Activated CD8-positive, alpha-beta T cell treated with anti-CD3 and anti-CD28 coated beads for 36 hours (primary cell): Measurements from ENCODE around the gene PLCG2. TPM values are rescaled to one million over a fixed set of nuclear protein-coding genes. Genes with fewer than 3 reads are reported as not detected.

Experiments used
- ATAC-seq: fragments of 200-7000 bp; cut with Tn5 transposase; one replicate; pipeline ENCODE4 v1.10.0; 2021; ENCODE audit warnings: mild to moderate bottlenecking, moderate library complexity
- CTCF ChIA-PET: fragments of 350-600 bp; sonication (Branson Sonifier 250); formaldehyde crosslinking; loops from one replicate; lab custom pipeline; 2021; ENCODE audit warnings: antibody characterized with exemption; lab: Charles Lee
- POLR2A ChIA-PET: fragments of 350-600 bp; sonication (Branson Sonifier 250); formaldehyde crosslinking; loops from one replicate; lab custom pipeline; 2021; ENCODE audit warnings: antibody characterized with exemption; lab: Charles Lee
- DNase-seq: peaks from one replicate; pipeline ENCODE4 v3.0.0-alpha.2; 2020
- H3K27ac Mint-ChIP-seq: one replicate; pipeline ENCODE4 v1.8.0; 2021; ENCODE audit warnings: mild to moderate bottlenecking, mixed read lengths
- H3K27me3 Mint-ChIP-seq: one replicate; pipeline ENCODE4 v1.8.0; 2021; ENCODE audit warnings: mixed read lengths
- H3K36me3 Mint-ChIP-seq: one replicate; pipeline ENCODE4 v1.8.0; 2021; ENCODE audit warnings: low read depth, mixed read lengths
- H3K4me1 Mint-ChIP-seq: one replicate; pipeline ENCODE4 v1.8.0; 2021; ENCODE audit warnings: low read depth, mixed read lengths
- H3K4me3 Mint-ChIP-seq: one replicate; pipeline ENCODE4 v1.8.0; 2021; ENCODE audit warnings: mild to moderate bottlenecking, moderate library complexity, mixed read lengths
- H3K9me3 Mint-ChIP-seq: one replicate; pipeline ENCODE4 v1.8.0; 2021; ENCODE audit warnings: mixed read lengths
- CTCF ChIP-seq: fragments of 200-600 bp; IDR thresholded peaks from one replicate; pipeline ENCODE4 v1.8.0; 2022; ENCODE audit warnings: antibody characterized with exemption, mild to moderate bottlenecking
- intact Hi-C: fragments of 100-400 bp; cut with micrococcal nuclease; formaldehyde crosslinking; loops from one replicate; pipeline ENCODE4 v1.10.0; 2022
- total RNA-seq, 2 experiments: library from RNA; stranded (reverse); gene quantifications; one replicate each; pipeline ENCODE4 v1.2.3, GENCODE V29; 2021

PLCG2 gene
- total RNA-seq, 2 experiments from 2014 or later: 12.7 to 13.7 TPM

- TF ChIP-seq CTCF: no peak
- ATAC-seq (no peak), DNase-seq (no peak)
- ChIA-PET CTCF (interaction anchor here (1.3 to 2.3 kb wide), 4 partner anchors 11 to 29 kb away, joined by 3 to 13 read pairs (median 8); no protein-coding TSS in a partner anchor), POLR2A (interaction anchor here (0.5 to 0.6 kb wide), 2 partner anchors 586 to 1911 kb away, joined by 3 read pairs; no protein-coding TSS in a partner anchor)
- Mint-ChIP-seq H3K4me1 (no peaks in the 10 kb centered on the region), H3K4me3 (no peak overlapping the region), H3K9me3 (no peaks in the 10 kb centered on the region), H3K27ac (no peak overlapping the region), H3K36me3 (no peaks in the 10 kb centered on the region), H3K27me3 (no peaks in the 10 kb centered on the region)
- intact Hi-C loops: no loop called here
Measured at GRCh38 chr16:81902025-81902424, 122.9 kb downstream of the PLCG2 start.

DNA sequence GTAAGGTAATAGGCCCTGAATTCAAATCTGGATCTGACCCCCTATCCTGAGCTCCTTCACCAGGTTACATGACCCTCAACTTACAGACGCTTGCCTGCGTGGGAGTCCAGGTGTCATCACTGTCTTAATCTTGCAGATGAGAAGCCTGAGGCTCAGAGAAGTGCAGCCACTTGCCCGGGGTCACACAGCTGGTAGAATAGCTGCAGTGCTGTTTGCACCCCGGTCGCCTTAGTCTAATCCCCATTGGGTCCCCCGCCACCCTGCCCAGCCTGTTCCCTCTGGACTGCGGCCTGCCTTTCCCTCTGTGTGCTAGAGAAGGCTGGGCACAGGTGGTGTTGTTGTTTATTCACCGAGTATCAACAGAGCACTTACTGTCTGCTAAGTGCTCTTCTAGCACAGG lies 125.2 kb downstream of the PLCG2 start:
- DNase-seq: no peak
- ATAC-seq: no peak
- Mint-ChIP-seq H3K36me3 (no peaks in the 10 kb centered on the region), H3K4me3 (no peak overlapping the region), H3K27me3 (no peaks in the 10 kb centered on the region), H3K27ac (no peak overlapping the region), H3K9me3 (no peaks in the 10 kb centered on the region), H3K4me1 (no peaks in the 10 kb centered on the region)
- TF ChIP-seq CTCF: no peak
- POLR2A ChIA-PET: no interaction called here
- CTCF ChIA-PET: interaction anchor here (1.7 to 1.8 kb wide), 3 partner anchors 15 to 31 kb away, joined by 5 to 6 read pairs (median 5); no protein-coding TSS in a partner anchor
- intact Hi-C loops: no loop called here

GRCh38 chr16:81905277-81905676 lies 126.2 kb downstream of the PLCG2 start:
- Mint-ChIP-seq H3K4me3 (no peak overlapping the region), H3K27me3 (no peaks in the 10 kb centered on the region), H3K9me3 (no peaks in the 10 kb centered on the region), H3K36me3 (no peaks in the 10 kb centered on the region), H3K27ac (no peak overlapping the region), H3K4me1 (no peaks in the 10 kb centered on the region)
- intact Hi-C loops: no loop called here
- TF ChIP-seq CTCF: no peak
- no peak for DNase-seq
- ChIA-PET CTCF (interaction anchor here (0.9 to 1.8 kb wide), 3 partner anchors 13 to 32 kb away, joined by 3 to 5 read pairs (median 5); no protein-coding TSS in a partner anchor), POLR2A (no interaction called here)
- no peak for ATAC-seq

GRCh38 chr16:81907681-81908080 lies 128.6 kb downstream of the PLCG2 start:
- ATAC-seq: no peak
- intact Hi-C loops: no loop called here
- no peak overlapping the region for H3K27ac Mint-ChIP-seq
- H3K4me3 Mint-ChIP-seq: no peak overlapping the region
- no peaks in the 10 kb centered on the region for H3K27me3 Mint-ChIP-seq
- no peaks in the 10 kb centered on the region for H3K36me3 Mint-ChIP-seq
- POLR2A ChIA-PET: no interaction called here
- H3K4me1 Mint-ChIP-seq: no peaks in the 10 kb centered on the region
- no peak for TF ChIP-seq CTCF
- CTCF ChIA-PET: no interaction called here
- H3K9me3 Mint-ChIP-seq: no peaks in the 10 kb centered on the region
- no peak for DNase-seq

DNA sequence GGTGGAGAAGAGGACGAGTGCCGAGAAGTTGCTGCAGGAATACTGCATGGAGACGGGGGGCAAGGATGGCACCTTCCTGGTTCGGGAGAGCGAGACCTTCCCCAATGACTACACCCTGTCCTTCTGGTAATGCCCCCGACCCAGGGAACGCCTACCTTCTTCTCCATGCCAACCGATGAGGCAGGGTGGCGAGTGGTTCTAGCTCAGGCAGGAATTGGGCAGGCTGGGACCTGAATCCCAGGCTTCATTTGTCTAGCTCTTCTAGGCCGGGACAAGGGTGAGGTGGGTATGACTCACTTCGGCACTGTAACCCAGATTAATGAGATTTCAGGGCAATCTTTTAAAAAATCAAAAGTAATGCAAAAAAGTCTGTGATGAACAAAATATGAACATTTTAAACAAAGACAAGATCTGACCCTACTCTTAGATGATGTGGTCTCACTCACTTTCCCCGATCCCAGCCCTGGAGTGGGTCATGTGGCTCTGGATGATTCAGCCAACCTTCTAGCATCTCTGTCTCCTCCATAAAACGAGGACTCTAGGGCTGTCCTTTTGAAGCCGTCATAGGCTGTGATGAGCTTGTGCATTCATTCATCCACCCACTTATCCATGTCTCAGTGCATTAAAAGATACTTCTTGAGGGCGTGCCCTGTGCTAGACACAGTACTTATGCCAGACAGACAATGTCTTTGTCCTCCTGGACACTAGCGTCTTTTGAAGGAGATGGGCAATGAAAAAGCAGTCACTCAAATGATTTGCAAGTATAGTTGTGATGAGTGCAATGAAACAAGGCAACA lies 129.6 kb downstream of the PLCG2 start:
- H3K27ac Mint-ChIP-seq: no peak overlapping the region
- CTCF ChIA-PET: no interaction called here

More for the DNA sequence above, 129.6 kb downstream of the PLCG2 start:
- Mint-ChIP-seq H3K27me3 (no peaks in the 10 kb centered on the region), H3K4me3 (no peak overlapping the region), H3K4me1 (no peaks in the 10 kb centered on the region), H3K36me3 (no peaks in the 10 kb centered on the region), H3K9me3 (no peaks in the 10 kb centered on the region)
- POLR2A ChIA-PET: no interaction called here
- no peak for ATAC-seq
- TF ChIP-seq CTCF: no peak
- intact Hi-C loops: no loop called here
- DNase-seq: no peak
